HG03175 (cell line): ENCODE data around the gene FAM131C.
"Not testable (repeated sequence)": the region's sequence is repeated elsewhere in the genome, so short reads cannot be mapped to it uniquely, and the experiment has no call there.

Experiments used
- ATAC-seq: cut with Tn5 transposase; IDR thresholded peaks from one replicate; pipeline ENCODE4 v1.9.1; 2021; ENCODE audit warnings: mild to moderate bottlenecking, moderate library complexity; ENCODE audit not compliant: unreplicated experiment

Gene FAM131C

DNA sequence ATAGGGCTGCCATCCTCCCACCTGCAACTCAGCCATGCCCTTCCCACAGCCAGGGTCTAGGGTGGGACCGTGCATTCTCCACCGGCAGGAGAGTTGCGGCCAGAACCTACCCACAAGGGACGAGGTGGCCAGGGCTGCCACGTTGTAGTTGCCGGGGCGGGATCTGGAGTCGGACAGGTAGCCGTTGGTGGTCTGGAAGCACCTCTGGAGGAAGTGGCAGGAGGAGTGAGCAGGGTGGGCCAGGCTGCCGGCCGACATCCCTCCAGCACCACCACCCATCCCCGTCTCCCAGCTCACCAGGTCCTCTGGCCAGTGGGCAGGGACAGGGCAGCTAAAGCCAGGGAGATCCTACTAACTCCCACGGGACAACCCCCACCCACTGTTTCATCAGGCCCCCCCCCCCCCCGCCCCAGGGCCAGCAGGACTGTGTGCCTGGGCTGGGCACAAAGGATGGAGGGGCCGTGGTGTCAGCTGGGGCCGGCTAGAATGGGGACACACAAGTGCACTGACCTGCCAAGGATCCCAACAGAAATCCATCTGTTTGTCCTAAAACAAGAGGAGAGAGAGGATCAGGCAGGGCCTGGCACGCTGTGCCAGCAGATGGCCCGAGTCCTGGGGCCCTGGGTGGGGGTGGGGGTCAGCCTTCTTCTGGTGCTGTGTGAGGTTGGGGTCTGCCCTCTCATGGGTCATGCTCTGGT is 11.3 kb downstream of the FAM131C start:
- not testable (repeated sequence) for ATAC-seq

DNA sequence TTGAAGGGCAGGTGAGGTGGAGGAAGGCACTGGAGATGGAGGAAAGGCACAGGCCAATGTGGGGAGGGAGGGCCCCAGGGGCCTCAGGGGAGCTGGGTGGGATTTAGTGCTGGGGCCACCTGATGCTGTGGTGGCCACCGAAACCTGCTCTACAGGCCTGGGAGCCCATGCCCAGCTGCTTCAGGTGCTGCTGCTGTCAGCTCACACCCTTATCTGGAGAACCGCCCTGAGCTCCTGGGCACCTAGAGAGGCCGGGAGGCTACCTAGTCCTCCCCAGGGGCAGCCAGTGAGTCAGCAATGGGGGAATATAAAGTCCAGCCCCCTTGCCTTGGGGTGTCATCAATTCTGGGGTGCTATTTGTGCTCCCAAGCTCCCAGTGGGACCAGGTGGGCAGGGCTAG is 12.2 kb downstream of the FAM131C start:
- ATAC-seq, result no peak

DNA sequence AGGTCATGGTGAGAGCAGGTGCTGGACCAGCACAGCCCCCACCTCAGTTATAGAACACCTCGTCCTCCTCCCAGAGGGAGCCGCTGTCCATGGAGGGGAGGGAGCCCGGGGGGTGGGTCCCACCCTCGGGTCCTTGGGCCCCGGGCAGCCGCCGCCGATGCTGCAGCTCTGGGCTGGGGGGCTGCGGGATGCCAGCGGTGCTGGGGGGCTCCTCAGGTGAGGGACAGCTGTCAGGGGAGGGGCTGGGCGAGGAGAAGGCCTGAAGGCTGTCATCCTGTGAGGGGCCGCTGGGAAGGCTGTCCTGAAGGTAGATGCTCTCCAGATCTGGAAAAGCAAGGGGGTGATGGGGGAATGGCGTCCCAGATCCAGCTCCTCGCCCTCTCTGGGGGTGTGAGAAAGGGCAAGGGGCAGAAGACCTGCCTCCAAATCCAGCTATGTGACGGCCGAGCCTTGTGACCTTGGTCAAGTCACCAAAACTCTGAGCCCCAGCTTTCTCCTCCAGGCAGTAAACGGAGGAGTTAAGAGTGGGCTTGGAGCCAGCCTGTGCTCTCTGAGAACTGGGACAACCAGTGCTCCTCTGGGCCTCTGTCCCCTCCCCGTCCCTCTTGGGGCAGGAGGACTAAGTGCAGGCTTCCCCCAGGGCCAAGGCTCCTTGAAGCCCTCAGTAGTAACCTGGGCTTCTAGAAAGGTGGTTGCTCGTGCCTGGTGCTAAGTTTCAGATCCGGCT is 14.9 kb downstream of the FAM131C start:
- ATAC-seq, result not testable (repeated sequence)

DNA sequence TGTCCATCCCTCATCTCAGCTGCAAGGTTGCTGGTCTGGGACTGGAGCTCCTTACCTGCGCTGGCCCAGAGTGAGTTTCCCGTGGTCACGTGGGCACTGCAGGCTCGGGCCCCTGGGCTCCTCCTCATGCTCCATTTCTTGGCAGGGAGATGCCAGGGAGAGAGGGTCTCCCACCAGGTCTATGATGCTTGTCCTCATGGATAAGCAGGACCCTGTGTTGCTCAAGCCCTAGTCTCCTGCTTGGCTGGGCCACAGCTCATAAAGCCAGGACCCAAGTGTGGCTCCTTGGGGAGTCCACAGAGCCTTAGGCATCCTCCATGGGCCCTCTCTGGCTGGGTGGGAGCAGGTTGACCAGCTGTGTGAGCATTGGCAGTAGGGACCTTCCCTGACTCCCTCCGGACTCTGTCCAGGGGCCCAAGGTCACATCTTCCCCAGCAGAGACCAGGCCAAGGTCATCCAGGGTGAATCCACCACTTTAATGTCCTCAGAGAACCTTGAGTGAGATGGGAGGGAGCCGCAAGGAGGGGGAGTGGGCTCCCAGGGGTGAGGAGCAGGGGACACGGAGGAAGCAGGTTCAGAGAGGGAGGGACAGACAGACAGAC is 16.0 kb downstream of the FAM131C start:
- ATAC-seq, result not testable (repeated sequence)

DNA sequence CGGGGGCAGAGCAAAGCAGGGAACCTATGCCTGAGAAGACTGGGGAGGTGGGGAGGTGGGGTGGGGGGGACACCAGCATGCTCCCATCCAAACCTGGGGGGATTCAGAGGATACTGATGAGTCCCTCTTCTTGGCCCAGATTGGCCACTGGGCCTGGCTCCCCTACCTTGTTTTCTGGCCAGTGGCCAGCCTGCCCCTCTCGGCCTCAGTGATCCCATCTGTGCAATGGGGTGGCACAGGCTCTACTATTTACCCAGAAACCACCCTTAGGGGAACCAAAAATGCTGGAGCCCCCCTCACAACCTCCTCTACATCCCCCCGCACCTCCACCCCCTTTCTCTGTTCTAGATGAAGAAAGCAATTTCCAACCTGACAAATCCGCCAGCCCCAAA is 16.9 kb downstream of the FAM131C start:
- ATAC-seq, result not testable (repeated sequence)

DNA sequence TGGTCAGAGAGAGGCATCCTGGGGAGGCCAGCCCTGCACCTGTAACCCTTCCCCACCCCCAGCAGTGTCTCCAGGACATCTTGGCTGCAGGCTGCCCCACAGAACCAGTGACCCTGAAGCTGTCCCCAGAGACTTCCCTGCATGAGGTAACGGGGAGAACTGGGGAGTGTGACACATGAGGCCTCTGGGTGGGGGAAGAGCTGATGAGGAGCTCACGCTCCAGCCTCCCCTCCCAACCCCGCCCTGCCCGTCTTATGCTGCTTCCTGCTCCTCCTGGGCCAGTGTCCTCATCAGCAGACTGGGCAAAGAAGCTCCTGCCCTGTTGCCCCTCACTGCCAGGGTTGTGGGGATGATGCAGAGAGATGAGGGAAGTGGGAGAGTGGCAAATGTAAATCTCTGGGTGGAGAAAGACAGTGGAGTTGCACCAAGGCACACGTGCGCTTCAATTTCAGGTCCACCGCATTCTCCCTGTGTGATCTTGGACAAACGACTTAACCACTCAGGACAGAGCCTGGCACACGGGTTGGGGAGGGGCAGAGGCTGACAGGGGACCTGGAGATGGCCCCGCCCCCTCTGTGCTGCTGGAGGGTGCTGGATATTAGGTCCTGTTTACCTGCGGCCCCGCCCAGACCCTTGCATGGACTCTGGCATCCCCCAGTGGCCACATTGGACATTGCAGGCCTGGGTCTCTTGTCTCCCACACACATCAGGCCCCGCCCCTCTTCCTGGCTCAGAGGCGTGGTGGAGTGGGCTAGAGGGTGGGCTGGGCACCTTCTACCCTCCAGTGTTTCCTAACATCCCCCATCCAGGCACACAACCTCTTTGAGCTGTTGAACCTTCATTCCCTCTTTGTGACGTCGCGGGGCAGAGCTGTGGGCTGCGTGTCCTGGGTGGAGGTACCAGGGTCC is 17.6 kb downstream of the FAM131C start:
- ATAC-seq, result peak; percentile 78

DNA sequence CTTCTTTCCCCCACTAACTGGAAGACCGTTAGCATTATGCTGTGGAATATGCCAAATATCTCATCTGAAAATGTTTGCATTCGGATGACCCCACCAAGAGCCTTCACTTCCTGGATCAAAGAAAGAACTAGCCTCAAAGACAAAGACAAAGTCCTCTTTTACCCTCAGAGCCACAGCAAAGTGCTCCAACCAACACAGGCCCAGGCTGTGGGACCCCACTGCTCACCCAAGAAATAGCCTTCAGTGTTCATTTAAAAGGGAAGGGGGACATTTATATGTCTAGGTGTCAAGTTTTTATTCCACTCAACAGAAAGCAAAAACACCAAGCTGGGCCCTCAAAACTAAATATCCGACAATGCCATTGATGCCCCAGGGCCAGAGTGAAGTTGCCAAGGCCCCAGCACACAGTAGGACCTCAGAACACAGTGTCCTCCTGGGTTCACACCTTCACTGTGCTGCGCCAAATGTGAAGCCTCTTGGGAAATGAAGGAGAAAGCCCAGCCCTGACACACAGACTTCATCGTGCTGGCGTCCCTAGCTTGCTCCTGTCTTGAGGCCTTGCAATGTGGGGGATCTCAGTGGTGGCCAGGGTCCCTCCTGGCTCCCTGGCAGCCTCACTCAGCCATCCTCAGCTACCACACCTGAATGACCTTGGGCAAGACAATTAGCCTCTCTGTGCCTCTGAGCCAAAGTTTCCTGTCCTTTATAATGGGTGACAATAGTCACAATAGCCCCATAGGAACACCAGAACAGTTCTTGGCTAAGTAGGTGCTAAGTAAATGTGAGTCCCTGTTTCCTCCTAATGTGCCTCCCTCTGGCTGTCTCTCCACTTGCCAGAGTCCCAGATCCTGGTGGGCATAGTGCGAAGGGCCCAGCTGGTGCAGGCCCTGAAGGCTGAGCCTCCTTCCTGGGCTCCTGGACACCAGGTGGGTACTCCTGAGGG is 18.6 kb downstream of the FAM131C start:
- ATAC-seq, result no peak

DNA sequence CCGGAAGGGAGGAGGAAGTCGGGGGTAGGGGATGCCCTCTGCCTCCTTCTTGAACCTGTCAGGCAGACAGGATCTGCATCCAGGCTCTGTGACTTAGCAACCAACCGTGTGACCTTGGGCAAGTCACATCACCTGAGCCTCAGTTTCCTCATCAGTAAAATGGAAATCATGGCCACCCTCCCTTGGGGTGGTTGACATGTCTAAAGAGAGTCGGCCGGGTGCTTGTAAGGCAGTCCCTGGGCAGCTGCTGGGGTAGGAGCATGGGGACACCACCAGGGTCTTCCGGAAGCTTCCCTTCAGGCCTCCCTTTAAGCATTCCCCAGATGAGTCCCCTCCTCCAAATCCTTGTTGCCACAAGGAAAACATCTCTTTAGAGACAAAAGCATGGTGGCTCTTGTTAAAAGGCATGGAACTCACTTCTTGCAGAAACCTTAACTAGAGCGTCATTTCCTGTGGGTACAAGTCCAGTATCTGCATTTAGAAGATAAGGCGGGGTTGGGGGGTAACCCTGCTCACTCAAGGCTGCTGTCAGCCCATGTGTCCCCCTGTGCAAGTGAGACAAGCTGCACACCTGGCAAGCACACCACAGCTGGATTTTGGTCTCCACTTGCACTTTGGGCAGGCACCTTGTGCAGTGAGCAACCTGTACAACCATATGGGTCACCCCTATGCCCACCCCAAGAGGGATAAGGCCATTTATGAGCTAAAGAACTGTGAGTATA is 19.5 kb downstream of the FAM131C start:
- ATAC-seq, result no peak

DNA sequence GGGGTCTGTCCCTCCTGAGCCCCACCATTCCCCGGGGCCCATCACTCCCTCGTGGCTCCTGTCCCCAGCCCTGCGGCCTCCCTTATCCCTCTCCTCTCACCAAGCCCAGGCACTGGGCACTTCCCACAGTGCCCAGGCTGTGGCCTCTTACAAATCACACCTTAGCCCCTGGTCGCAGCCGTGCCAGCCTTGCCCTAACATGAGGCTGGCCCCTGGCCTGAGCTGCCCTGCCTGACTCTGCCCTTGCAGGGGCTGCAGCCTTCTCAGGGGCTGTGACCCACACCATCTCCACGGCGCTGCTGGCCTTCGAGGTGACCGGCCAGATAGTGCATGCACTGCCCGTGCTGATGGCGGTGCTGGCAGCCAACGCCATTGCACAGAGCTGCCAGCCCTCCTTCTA is 21.5 kb downstream of the FAM131C start:
- ATAC-seq, result not testable (repeated sequence)

DNA sequence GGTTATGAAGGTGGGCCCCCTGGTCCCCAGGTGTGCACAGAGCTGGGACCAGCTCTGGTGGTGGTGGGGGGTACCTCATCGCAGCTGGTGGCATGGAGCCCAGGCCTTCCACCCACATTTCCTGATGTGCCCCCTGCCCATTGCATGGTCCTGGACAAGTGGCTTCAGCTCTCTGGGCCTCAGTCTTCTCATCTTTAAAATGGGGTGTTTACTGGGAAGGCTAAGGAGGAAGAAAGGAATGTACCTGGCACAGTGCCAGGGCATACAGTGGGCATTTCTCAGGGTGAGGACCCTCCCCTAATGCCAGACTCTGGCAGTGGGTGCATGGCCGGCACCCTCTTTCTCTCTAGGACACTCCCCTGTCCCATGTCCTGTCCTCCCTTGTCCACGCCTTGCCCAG is 22.4 kb downstream of the FAM131C start:
- ATAC-seq, result no peak

DNA sequence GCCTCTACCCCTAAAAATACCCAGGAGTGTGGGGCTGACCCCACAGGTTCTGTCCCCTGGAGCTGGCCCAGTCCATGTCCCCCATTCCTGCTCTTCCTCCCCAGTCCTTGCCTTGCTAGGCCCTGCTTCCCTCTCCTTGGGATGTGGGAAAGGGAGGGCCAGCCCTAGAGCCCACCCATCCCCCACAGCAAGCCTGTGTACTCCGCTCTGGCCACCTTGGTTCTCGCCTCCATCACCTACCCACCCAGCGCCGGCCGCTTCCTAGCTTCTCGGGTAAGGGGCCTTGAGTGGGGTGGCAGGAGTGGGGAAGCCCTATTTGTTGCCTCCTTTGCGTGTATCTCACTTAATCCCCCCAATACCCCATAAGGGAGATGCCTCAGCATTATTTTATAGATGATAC is 23.1 kb downstream of the FAM131C start:
- ATAC-seq, result no peak

DNA sequence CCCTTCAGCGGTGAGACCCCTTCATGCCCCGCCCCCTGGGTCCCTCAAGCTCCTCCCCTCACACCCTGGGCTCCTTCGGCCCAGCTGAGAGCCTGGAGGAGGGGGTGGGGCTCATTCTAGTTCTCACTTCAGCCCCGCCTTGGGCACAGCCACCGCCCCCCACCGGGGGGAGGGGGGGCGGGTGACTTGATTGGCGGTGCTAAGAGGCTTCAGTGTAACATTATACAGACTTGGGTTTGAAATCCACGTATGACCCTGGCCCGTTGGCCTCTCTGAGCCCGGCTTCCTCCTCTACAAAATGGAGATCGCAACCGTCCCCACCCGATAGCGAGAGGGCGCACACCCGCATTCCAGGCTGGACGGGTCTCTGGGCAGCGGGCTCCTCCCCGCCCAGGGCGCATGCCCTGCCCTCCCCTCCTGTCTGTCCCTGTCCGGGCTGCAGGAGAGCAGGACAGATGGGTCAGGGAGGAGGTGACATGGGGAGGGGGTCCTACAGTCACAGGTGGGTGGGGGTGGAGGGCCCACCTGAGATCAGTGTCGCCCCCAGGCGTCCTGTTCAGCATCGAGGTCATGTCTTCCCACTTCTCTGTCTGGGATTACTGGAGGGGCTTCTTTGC is 24.8 kb downstream of the FAM131C start:
- ATAC-seq, result no peak

DNA sequence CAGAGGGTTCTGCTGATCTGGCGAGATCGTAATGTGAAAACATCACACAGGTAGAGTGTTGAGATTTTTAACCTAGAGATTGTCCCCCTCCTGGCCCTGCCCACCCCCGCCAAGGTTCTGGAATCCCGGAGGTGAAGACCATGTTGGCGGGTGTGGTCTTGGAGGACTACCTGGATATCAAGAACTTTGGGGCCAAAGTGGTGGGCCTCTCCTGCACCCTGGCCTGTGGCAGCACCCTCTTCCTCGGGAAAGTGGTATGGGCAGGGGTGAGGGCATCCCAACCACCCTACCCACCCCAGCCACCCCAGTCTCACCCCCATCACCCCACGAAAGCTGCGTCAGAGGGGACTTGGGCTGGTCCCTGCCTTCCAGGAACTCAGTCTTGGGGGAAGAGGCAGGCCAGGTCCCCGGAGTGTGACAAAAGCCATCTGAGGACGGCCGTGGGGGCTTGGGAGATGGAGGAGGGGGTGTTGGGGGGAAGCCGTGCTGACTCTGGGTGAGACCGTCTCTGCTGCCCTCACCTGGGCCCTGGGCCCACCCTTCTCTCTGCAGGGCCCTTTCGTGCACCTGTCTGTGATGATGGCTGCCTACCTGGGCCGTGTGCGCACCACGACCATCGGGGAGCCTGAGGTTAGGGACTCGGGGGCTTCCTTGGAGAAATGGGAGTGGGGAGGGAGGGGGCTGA is 25.5 kb downstream of the FAM131C start:
- no peak for ATAC-seq

DNA sequence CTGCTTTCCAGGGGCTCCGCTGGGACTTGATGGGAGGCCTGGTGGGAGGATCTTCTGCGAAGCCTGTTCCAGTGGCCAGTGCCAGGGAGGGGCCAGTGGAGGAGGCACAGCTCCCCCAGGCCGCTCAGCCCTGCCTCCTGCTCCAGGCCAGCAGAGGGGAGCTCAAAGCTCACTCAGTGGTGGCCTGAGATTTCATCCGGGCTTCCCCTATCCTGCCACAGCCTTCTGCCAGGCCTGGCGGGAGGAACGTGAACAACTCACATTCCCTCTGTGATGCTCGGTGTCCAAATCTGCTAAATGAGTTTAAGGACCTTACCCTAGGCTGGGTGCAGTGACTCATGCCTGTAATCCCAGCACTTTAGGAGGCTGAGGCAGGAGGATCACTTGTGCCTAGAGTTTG is 26.6 kb downstream of the FAM131C start:
- no peak for ATAC-seq

DNA sequence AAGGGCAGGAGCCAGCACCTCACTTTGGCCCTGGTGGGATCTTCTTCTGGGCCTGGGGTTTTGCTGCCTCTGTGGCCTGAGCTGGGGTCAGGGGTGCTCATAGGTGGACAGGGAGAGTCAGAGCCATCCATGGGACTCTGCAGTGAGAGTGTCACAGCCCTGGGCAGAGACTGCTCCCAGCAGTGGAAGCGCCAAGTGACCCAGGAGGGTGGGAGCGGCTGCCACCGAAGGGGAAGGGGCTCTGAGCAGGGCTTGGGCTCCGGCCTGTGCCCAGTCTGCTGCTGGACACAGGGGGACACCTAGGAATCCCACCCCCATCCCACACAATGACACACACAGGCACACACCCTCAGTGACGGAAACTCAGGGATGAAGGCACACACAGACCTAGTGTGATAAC is 29.5 kb downstream of the FAM131C start:
- ATAC-seq, result no peak

DNA sequence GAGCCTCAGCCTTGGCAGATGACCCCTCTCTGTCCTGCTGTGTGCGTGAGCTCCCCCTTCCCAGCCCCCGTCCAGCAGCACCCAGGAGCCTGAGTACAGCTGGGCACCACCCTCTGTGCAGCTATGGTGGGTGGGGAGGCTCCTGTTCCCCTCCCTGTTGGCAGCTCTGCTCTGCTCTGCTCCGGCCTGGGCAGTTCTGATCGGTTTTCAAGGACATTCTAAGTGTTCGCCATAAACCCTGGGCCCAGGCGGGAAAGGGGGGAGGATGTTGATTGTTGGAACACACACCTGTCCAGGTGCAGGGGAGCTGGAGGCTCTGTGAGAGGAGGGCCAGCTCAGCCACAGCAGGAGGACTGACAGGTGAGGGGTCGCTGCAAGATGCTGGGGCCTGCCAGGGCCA is 29.9 kb downstream of the FAM131C start, which contains the start of gene CLCNKB:
TSS of gene CLCNKB (plus strand) at position 262 of the 400 bp plus-strand sequence. CDS start 711 bp downstream, outside the sequence.
- no peak for ATAC-seq

DNA sequence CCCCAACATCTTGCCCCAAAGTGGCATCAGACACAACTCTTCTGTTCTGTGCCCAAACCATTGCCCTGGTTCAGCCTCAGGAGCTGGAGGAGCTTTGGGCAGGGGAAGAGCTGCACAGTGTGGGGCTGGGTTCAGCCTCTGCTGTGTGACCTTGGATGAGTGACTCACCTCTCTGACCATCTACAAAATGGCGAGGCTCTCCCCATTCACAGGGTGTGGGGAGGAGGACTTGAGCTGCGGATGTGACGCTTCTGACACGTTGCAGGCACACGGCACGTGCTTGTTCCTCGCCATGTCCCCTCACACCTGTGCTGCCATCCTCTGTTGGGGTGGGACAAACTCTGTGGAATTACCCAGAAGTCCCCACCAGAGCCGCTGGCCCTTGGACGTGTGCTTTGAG is 30.8 kb downstream of the FAM131C start:
- ATAC-seq, result not testable (repeated sequence)

DNA sequence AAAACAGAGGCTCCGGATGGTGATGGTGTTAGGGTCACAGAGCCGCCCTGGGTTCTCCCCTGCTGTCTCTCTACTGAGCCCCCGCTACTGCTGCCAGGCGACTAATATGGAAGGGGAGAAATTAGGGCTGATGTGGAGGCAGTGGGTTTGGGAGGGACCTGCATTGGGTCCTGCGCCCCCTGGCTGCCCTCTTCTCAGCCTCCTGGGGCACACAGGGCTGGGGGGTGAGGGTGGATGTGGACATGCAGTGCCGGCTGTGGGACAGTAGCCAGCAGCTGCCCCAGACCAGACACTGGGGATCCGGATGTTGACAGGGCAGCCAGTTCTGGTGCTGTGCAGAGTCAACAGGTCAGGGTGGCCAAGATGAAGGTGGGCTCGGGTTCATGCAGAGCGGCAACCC is 31.4 kb downstream of the FAM131C start:
- no peak for ATAC-seq
